B cell (primary cell): ENCODE results near the gene ALOX15. TPM values are rescaled to one million over a fixed set of nuclear protein-coding genes. Genes with fewer than 3 reads are reported as not detected.
"Not testable (repeated sequence)": the region's sequence is repeated elsewhere in the genome, so short reads cannot be mapped to it uniquely, and the experiment has no call there.

Experiments used
- ATAC-seq: fragments of 200-7000 bp; cut with Tn5 transposase; one replicate; pipeline ENCODE4 v1.10.0; 2021; ENCODE audit warnings: low read depth, mild to moderate bottlenecking, moderate number of reproducible peaks, moderate library complexity
- CTCF ChIA-PET: fragments of 350-600 bp; sonication (Branson Sonifier 250); formaldehyde crosslinking; loops from one replicate; lab custom pipeline; 2021; ENCODE audit warnings: antibody characterized with exemption, inconsistent platforms; lab: Charles Lee
- POLR2A ChIA-PET: fragments of 350-600 bp; sonication (Branson Sonifier 250); formaldehyde crosslinking; loops from one replicate; lab custom pipeline; 2021; ENCODE audit warnings: antibody characterized with exemption; lab: Charles Lee
- DNase-seq: peaks from one replicate; pipeline ENCODE4 v3.0.0; 2013
- H2AFZ ChIP-seq: 2 replicates; pipeline ENCODE4 v1.6.1; 2012; ENCODE audit warnings: mild to moderate bottlenecking, low read depth, low read length; ENCODE audit not compliant: insufficient read depth, poor library complexity, severe bottlenecking
- H3K27ac ChIP-seq, 2 donors: 1 replicate in 1 of 2; 2 replicates in 1 of 2; pipeline ENCODE4 v1.5.1; 2012 to 2013; ENCODE audit warnings: low read length in 2 of 2, mild to moderate bottlenecking in 2 of 2, moderate library complexity in 1 of 2
- H3K27me3 ChIP-seq, 4 experiments: fragments of 200-600 bp in 1 of 4; sonication (generic) in 1 of 4; replicated peaks in 1 of 4; 1 replicate in 2 of 4; 2 replicates in 2 of 4; pipeline versions ENCODE4 v1.6.1 to v1.7.0; 2013 to 2016; ENCODE audit warnings: low read length in 3 of 4, mild to moderate bottlenecking in 2 of 4, mixed read lengths in 1 of 4, moderate library complexity in 1 of 4; ENCODE audit not compliant: insufficient read depth in 4 of 4, control insufficient read depth in 3 of 4; ENCODE audit errors: control extremely low read depth in 1 of 4
- H3K36me3 ChIP-seq, 2 experiments: replicated peaks in 1 of 2; 1 replicate in 1 of 2; 2 replicates in 1 of 2; pipeline versions ENCODE4 v1.6.1 to v1.7.1; 2013; ENCODE audit warnings: low read length in 1 of 2; ENCODE audit not compliant: insufficient read depth in 2 of 2, control insufficient read depth in 1 of 2; ENCODE audit errors: control extremely low read depth in 1 of 2, extremely low read depth in 1 of 2
- H3K4me1 ChIP-seq, 2 donors: fragments of 200-600 bp in 1 of 2; sonication (generic) in 1 of 2; 1 replicate in 1 of 2; 2 replicates in 1 of 2; pipeline versions ENCODE4 v1.5.1 to v1.6.1; 2013 to 2017; ENCODE audit warnings: low read length in 2 of 2; ENCODE audit not compliant: control insufficient read depth in 2 of 2, insufficient read depth in 2 of 2
- H3K4me2 ChIP-seq: replicated peaks from 2 replicates; pipeline ENCODE3; 2012; ENCODE audit warnings: mild to moderate bottlenecking, low read depth, low read length; ENCODE audit not compliant: poor library complexity, severe bottlenecking
- H3K4me3 ChIP-seq, 5 experiments: fragments of 200-600 bp in 1 of 5; sonication (generic) in 1 of 5; 1 replicate in 3 of 5; 2 replicates in 2 of 5; pipeline versions ENCODE4 v1.5.1 to v1.7.0; 2011 to 2016; ENCODE audit warnings: low read length in 4 of 5, mild to moderate bottlenecking in 4 of 5, low read depth in 2 of 5, control low read depth in 1 of 5, moderate library complexity in 1 of 5; ENCODE audit not compliant: insufficient read depth in 1 of 5; ENCODE audit errors: control extremely low read depth in 1 of 5, extremely low read depth in 1 of 5
- H3K79me2 ChIP-seq: fragments of 200-600 bp; sonication (generic); one replicate; pipeline ENCODE4 v1.6.0; 2016; ENCODE audit warnings: low read length; ENCODE audit not compliant: control insufficient read depth, insufficient read depth
- H3K9ac ChIP-seq: fragments of 200-600 bp; sonication (generic); 2 replicates; pipeline ENCODE4 v1.6.1; 2017; ENCODE audit warnings: mild to moderate bottlenecking, low read length, moderate library complexity
- H3K9me3 ChIP-seq, 3 donors: one replicate each; pipeline versions ENCODE4 v1.6.1 to v1.7.1; 2013; ENCODE audit warnings: low read length in 2 of 3; ENCODE audit not compliant: control insufficient read depth in 2 of 3, insufficient read depth in 1 of 3; ENCODE audit errors: control extremely low read depth in 1 of 3
- H4K20me1 ChIP-seq: 2 replicates; pipeline ENCODE4 v1.6.0; 2012; ENCODE audit warnings: mild to moderate bottlenecking, low read length; ENCODE audit not compliant: insufficient read depth, control insufficient read depth, poor library complexity, severe bottlenecking
- H3K27ac Mint-ChIP-seq: one replicate; pipeline ENCODE4 v1.8.0; 2021; ENCODE audit warnings: mixed read lengths
- H3K27me3 Mint-ChIP-seq: one replicate; pipeline ENCODE4 v1.8.0; 2021; ENCODE audit warnings: mixed read lengths
- H3K4me1 Mint-ChIP-seq: one replicate; pipeline ENCODE4 v1.8.0; 2021; ENCODE audit warnings: mixed read lengths
- H3K4me3 Mint-ChIP-seq: one replicate; pipeline ENCODE4 v1.8.0; 2021; ENCODE audit warnings: mixed read lengths
- H3K9me3 Mint-ChIP-seq: one replicate; pipeline ENCODE4 v1.8.0; 2022; ENCODE audit warnings: mixed read lengths; ENCODE audit not compliant: insufficient read depth
- EZH2 ChIP-seq: IDR thresholded peaks from 2 replicates; pipeline ENCODE4 v1.6.1; 2012; ENCODE audit warnings: borderline replicate concordance, low read depth, mild to moderate bottlenecking, moderate library complexity, low read length; ENCODE audit not compliant: insufficient read depth, poor library complexity, severe bottlenecking
- whole genome bisulfite sequencing: methylation state at CpG from one replicate; pipeline ENCODE4 v1.1.5; 2013; ENCODE audit warnings: missing lambda C conversion rate; ENCODE audit not compliant: insufficient coverage; 5-methylcytosine and 5-hydroxymethylcytosine counted together
- intact Hi-C: fragments of 100-400 bp; cut with micrococcal nuclease; formaldehyde crosslinking; loops from one replicate; pipeline ENCODE4 v1.10.0; 2022
- polyA plus RNA-seq: library from polyadenylated mRNA; depleted of rRNA; stranded (reverse); fragments of >200 nt; gene quantifications from 2 replicates; pipeline ENCODE4 v1.2.3, GENCODE V29; 2012
- total RNA-seq, 2 donors: library from RNA; stranded (reverse); fragments of 120-200 nt in 1 of 2; gene quantifications; 1 replicate in 1 of 2; 2 replicates in 1 of 2; pipeline versions ENCODE4 v1.2.3 to v1.2.4, GENCODE V29; 2013 to 2022
- TF ChIP-seq, protein P1 (sequence below): fragments of 200-600 bp; IDR thresholded peaks from one replicate; pipeline ENCODE4 v1.8.0; 2022; ENCODE audit warnings: antibody characterized with exemption, mild to moderate bottlenecking

The ALOX15 gene
- total and polyA plus RNA-seq, 2 donors (not counting 1 experiment from before 2014, with no cell fraction given) = 0.10 TPM; not detected in 1

GRCh38 chr17:4638766-4639165, 2.7 kb downstream of the ALOX15 start:
- Histone ChIP-seq H3K4me2 (peak overlapping the region; percentile 76), H3K27me3 (peaks cover 0 to 44% (median 12%) of the 10 kb centered on the region in 4 experiments), H3K9ac (peak overlapping the region; percentile 26), H3K9me3 (peaks cover 0 to 12% (median 0%) of the 10 kb centered on the region in 3 donors), H3K4me1 (peaks cover 44 to 50% of the 10 kb centered on the region in 2 donors)
- intact Hi-C loops, H4K20me1 ChIP-seq, H3K79me2 ChIP-seq, H3K36me3 ChIP-seq, POLR2A ChIA-PET, H2AFZ ChIP-seq, ATAC-seq, H3K4me3 ChIP-seq, H3K27ac Mint-ChIP-seq, H3K9me3 Mint-ChIP-seq, H3K27ac ChIP-seq, CTCF ChIA-PET, DNase-seq: not testable (repeated sequence)
- peak overlapping the region; percentile 83 for H3K4me3 Mint-ChIP-seq
- H3K4me1 Mint-ChIP-seq = peaks cover 45% of the 10 kb centered on the region
- H3K27me3 Mint-ChIP-seq = peaks cover 32% of the 10 kb centered on the region
- WGBS = 32% methylated on average over 5 of the region's 8 CpGs

DNA sequence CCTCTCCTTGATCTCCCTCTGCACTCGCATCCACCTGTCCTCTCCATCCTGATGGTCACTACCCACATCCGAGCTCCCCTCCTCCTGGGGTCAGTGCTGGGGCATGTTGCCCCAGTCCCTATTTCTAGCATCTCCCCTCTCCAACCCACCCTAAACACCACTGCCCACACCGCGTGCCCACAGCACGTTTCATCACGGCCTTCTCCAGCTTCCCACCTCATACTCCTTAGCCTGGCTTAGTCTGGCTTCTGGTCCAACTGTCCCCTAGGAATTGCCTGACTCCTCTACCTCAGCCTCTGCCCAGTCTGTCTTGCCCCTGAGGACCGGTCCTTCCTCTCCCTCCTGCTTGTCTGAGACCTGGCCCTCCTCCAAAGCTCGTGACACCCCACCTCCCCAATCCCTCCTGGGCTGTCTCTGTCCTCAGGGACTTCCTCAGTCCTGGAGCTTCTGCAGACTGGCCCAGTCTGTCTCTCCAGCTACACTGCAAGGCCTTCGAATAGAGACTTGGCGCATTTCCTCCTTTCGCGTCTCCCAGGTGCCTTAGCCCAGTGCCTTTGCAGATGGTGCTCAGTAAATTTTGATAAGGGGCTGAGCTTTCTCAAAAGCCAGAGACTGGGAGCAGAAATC, 4.9 kb downstream of the ALOX15 start:
- peak overlapping the region; percentile 69 for H3K4me3 Mint-ChIP-seq
- peaks cover 44% of the 10 kb centered on the region for H3K4me1 Mint-ChIP-seq
- H3K4me2 ChIP-seq = peak overlapping the region; percentile 73
- H3K9me3 ChIP-seq = peaks cover 0 to 10% (median 0%) of the 10 kb centered on the region in 3 donors
- WGBS = 37% methylated on average over 12 of the region's 12 CpGs
- CTCF ChIA-PET = interaction anchor here (1.2 to 1.4 kb wide), 2 partner anchors 10 to 12 kb away, joined by 6 to 7 read pairs; no protein-coding TSS in a partner anchor
- peaks cover 14% of the 10 kb centered on the region for H3K27me3 Mint-ChIP-seq
- H2AFZ ChIP-seq = no peak overlapping the region
- intact Hi-C loops = no loop called here
- H4K20me1 ChIP-seq = no peaks in the 10 kb centered on the region
- peak overlapping the region; percentile 49 for H3K9ac ChIP-seq
- DNase-seq (no peak), ATAC-seq (no peak)
- peak overlapping the region; percentile 1 for H3K27ac Mint-ChIP-seq
- no peaks in the 10 kb centered on the region for H3K36me3 ChIP-seq
- H3K4me1 ChIP-seq = peaks cover 41 to 48% of the 10 kb centered on the region in 2 donors
- H3K9me3 Mint-ChIP-seq = no peaks in the 10 kb centered on the region
- no peak for TF ChIP-seq EZH2
- TF ChIP-seq, protein P1, sequence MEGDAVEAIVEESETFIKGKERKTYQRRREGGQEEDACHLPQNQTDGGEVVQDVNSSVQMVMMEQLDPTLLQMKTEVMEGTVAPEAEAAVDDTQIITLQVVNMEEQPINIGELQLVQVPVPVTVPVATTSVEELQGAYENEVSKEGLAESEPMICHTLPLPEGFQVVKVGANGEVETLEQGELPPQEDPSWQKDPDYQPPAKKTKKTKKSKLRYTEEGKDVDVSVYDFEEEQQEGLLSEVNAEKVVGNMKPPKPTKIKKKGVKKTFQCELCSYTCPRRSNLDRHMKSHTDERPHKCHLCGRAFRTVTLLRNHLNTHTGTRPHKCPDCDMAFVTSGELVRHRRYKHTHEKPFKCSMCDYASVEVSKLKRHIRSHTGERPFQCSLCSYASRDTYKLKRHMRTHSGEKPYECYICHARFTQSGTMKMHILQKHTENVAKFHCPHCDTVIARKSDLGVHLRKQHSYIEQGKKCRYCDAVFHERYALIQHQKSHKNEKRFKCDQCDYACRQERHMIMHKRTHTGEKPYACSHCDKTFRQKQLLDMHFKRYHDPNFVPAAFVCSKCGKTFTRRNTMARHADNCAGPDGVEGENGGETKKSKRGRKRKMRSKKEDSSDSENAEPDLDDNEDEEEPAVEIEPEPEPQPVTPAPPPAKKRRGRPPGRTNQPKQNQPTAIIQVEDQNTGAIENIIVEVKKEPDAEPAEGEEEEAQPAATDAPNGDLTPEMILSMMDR = no peak
- no peak overlapping the region for H3K27ac ChIP-seq
- H3K4me3 ChIP-seq = peak overlapping the region in 1 of 5 experiments; percentile 33
- H3K27me3 ChIP-seq = peaks cover 0 to 31% (median 8%) of the 10 kb centered on the region in 4 experiments
- POLR2A ChIA-PET = interaction anchor here (0.6 kb wide), 1 partner anchor 381 kb away, joined by 11 read pairs; no protein-coding TSS in a partner anchor
- no peaks in the 10 kb centered on the region for H3K79me2 ChIP-seq
